ENCODE results near the gene EP400. TPM values are rescaled to one million over a fixed set of nuclear protein-coding genes. Genes with fewer than 3 reads are reported as not detected.

The EP400 gene
- total RNA-seq, 1 donor from 2014 or later = 10.2 TPM

- DNase-seq (ENCODE audit: low spot score in 2 of 2) = no peak
- FAIRE-seq = no peak
Observed at GRCh38 chr12:132014092-132014914, 64.6 kb downstream of the EP400 start.

GRCh38 chr12:132014915-132015280, 65.2 kb downstream of the EP400 start:
- no peak for FAIRE-seq

GRCh38 chr12:132015686-132016430, 66.1 kb downstream of the EP400 start:
- FAIRE-seq (no peak), DNase-seq (ENCODE audit: low spot score in 2 of 2) (no peak)

More at GRCh38 chr12:132014915-132015280, 65.2 kb downstream of the EP400 start:
- DNase-seq (ENCODE audit: low spot score in 2 of 2) = no peak

GRCh38 chr12:132018193-132018916, 68.6 kb downstream of the EP400 start:
- peak in 1 of 2 donors; percentile 64 for DNase-seq (ENCODE audit: low spot score in 2 of 2)
- no peak for FAIRE-seq

DNA sequence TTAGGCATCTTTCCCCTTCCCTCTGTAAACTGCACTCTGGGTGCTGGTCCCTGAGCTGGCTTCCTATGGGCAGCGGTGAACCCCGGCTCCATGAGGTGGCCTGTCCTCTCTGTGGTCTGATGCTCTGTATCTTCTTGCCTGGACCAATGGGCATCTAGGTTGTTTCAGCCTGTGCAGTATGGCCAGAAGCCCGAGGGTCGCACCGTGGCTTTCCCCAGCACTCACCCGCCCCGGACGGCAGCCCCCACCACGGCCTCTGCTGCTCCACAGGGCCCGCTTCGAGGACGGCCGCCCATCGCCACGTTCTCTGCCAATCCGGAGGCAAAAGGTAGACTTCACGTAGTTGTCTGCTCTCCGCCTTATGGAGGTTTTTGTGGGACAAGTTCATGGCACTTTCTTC, 70.1 kb downstream of the EP400 start:
- FAIRE-seq (no peak), DNase-seq (ENCODE audit: low spot score in 2 of 2) (no peak)

DNA sequence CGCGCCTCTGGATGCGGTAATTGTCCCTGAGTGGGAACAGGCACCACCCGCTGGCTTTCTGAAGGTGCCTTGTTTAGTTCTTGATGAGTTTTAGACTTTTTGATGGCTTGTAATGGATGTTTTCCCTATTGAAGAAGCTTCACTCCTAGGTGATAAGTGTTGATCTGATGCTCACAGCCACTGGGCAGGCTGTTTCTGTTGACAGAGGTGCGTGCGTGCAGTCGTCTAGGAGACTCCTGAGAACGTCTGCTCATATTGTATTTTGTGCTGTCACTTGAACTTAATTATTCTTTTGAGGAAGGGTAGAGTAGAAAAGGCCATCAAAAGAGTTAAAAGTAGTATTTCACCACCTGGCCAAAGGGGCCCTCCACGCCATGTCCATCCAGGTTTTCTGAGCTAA, 70.5 kb downstream of the EP400 start:
- DNase-seq (ENCODE audit: low spot score in 2 of 2) (no peak), FAIRE-seq (no peak)

DNA sequence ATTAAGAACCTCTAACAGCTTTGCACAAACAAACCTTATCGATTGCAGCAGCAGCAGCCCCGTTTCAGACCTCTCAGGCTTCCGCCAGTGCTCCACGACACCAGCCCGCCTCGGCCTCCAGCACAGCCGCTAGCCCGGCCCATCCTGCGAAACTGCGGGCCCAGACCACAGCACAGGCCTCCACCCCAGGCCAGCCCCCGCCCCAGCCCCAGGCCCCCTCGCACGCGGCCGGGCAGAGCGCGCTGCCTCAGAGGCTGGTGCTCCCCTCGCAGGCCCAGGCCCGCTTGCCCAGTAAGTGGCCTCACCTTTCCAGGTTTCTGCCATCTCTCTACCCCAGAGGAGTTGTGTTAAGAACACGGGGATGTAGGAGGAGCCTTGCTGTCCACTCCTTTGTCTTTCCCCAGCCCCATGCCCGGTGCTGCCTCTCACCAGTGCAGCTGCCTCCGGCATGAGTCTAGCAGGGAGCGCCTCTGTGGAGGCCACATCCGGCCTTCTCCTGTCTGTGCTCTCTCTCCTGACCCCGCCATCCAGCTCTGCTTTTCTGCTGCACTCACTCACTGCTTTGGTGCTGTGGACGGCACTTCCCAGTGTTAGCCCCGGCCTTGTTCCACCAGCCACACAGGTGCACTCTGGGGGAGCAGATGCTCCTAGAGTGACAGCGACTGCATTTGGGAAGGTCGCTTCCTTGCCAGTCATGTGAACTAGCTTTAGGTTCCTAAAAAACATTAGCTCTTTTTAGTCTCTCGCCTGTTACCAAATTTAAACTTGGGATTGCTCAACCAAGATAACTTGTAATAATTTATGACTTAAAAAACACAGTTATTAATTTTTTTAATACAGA, 71.5 kb downstream of the EP400 start:
- FAIRE-seq (no peak), DNase-seq (ENCODE audit: low spot score in 2 of 2) (no peak)

DNA sequence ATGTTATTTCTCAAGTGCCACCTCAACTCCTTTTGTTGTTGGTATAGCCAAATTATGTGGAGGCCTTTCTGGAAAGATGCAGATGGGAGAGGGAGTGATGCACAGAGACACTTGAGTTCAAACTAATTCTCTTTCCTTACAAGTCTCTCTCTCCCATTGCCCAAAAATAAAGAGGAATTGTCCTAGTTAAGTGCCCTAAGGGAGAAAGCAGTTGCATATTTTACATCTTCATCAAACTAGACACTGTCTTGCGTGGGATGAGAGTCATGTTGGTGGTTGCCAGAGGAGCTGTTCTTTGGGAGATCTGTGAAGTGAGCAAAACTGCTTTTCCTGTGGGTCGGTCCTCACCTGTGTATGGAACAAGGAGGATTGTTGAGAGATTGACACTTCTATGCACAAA, 72.2 kb downstream of the EP400 start:
- no peak for FAIRE-seq
- DNase-seq (ENCODE audit: low spot score in 2 of 2) = no peak

DNA sequence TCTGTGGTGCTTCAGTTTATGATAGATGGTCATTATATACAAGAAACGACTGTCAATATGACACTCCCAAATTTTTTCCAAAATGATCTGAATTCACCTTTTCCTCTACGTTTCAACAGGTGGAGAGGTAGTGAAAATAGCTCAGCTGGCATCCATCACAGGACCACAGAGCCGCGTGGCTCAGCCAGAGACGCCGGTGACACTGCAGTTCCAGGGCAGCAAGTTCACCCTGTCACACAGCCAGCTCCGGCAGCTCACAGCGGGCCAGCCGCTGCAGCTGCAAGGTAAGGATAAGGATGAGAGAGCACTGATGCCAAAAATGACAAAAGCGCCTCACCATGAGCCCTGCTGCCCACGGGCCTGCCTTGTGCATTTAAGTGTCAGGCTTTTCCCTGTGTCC, 73.9 kb downstream of the EP400 start:
- no peak for DNase-seq (ENCODE audit: low spot score in 2 of 2)
- no peak for FAIRE-seq

DNA sequence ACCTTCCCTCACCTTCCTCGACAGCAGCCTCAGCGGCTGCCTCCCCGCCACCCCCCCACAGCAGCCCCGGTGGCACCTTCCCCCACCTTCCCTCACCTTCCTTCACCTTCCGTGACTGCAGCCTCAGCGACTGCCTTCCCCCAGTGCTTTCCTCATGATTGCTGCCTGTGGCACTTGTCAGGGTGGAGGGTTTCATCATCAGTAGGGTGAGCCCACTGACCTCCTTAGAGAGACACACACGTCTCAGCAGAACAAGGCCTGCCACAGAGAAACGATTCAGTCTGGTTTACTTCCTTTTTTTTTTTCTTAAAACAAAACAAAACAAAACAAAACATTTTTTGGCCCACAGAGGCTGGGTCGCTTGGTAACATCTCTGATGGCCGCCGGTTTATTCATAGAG, 75.0 kb downstream of the EP400 start:
- DNase-seq (ENCODE audit: low spot score in 2 of 2) (no peak), FAIRE-seq (no peak)

- DNase-seq (ENCODE audit: low spot score in 2 of 2) (no peak), FAIRE-seq (no peak)
Observed at GRCh38 chr12:132025526-132025925, 75.8 kb downstream of the EP400 start.

DNA sequence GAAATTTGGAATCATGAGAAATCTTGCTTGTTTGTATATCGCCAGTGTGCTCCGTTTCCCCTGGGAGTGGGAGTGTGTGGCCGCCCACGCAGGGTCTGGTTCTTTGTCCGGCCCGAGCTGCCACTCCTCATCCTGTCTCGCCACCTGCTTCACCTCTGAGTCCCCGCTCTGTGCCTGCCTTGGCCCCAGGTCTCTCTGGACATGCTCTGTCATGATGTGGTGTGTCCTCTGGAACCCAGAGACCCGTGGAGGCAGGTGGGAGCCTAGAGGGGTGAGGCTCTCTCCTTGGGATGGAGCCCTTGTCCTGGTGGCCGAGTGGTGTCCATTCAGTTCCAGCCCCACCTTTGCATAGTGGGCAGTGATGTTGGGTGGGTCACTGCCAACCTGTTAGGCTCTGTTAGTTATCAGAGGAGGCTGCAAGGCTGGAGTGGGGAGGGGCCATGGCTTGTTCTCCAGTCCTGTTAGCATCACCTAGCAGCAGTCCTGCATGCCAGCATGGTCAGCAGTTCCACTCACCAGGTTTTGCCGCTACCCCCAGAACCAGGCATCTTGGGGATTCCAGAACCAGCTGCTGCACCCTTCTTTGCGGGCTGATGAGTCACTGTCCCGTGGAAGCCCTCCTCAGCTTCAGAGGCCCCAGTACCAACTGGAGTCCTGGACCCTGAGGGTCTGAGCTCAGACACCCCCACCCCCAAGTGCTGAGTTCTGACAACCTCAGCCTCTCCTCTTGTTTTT, 76.5 kb downstream of the EP400 start:
- DNase-seq (ENCODE audit: low spot score in 2 of 2) (no peak), FAIRE-seq (no peak)

DNA sequence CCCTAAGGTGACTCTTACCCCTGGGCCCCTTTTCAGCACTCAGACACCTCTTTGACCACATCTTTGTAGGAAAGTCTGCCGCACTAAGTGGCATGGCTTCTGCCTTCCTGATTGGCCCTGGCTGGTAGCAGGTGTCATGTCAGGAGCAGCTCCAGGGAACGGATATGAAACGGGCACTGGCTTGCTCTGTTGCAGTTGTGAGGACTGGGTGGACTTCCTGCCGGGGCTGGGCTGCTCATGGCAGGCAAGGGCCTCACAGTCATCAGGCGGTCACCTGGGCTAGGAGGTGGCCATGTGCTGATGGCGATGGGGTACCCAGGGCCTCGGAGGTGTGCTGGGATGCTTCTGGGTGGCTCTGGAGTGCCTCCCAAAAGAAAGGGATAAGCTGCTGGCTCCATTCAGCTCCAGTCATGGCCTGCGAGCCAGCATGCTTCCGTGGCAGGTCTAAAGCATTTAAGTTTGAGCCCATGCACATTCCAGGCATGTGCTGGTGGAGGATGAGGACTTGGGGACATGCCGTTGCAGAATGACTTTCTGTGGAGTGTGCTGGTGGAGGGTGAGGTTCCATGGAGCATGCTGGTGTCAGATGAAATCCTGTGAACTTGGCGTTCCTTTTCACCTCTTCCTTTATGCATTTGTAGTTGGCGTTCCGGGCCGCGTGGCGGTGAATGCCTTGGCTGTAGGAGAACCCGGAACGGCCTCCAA, 77.2 kb downstream of the EP400 start:
- DNase-seq (ENCODE audit: low spot score in 2 of 2) (no peak), FAIRE-seq (no peak)

DNA sequence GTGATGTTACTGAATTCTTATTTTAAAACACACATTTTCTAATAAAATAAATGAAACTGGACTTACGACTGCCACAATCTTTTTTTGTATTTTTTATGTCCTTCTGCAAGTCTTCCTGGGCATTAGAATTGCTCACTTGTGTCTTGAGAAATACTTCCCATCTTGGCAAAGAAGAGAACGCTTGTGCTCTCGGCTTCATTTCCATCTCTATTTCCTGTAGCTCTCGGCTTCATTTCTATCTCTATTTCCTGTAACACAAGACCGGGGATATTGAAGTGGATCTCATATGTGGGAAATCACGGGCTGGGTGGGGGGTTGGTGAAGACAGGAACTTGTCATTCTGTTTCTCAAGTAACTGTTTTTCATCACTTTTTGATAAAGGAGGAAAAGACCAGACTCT, 77.9 kb downstream of the EP400 start:
- FAIRE-seq = no peak

GRCh38 chr12:132028111-132028510, 78.4 kb downstream of the EP400 start:
- FAIRE-seq (no peak), DNase-seq (ENCODE audit: low spot score in 2 of 2) (no peak)

More for the DNA sequence above, 77.9 kb downstream of the EP400 start:
- no peak for DNase-seq (ENCODE audit: low spot score in 2 of 2)

DNA sequence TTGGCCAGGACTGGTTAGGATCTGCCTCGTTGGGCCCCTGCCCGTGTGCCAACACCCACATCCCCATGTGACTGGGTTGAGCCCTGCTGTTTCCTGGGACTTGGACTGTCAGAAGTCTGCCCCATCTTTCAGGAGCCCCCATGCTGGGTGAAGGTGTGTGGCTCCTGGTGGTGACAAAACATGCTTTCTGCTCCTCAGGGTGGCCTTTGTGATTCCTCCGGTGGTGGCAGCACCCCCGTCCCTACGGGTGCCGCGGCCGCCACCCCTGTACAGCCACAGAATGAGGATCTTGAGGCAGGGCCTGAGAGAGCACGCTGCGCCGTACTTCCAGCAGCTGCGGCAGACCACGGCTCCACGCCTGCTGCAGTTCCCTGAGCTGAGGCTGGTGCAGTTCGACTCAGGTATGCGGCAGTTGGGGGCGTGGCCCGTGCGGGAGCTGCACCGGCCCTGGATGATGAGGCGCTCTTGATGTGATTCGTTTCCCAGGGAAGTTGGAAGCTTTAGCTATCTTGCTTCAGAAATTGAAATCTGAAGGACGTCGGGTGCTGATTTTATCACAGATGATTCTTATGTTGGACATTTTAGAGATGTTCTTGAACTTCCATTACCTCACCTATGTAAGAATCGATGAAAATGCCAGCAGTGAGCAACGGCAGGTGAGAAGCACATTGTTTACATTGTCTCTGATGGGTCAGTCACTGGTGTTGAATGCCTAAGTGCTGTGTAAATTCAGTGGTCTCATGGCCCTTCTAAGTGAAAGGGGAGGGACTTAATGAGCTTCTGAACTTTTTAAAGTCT, 80.0 kb downstream of the EP400 start:
- FAIRE-seq (no peak), DNase-seq (ENCODE audit: low spot score in 2 of 2) (no peak)

- peak; percentile 53 to 72 for DNase-seq (ENCODE audit: low spot score in 2 of 2)
- FAIRE-seq = no peak
Observed at GRCh38 chr12:132030367-132031038, 80.8 kb downstream of the EP400 start.

- FAIRE-seq (no peak), DNase-seq (ENCODE audit: low spot score in 2 of 2) (no peak)
Observed at GRCh38 chr12:132033627-132034026, 83.9 kb downstream of the EP400 start.

All from frontal cortex (tissue), 4 donors.